Dermis microvascular lymphatic vessel endothelial cell (primary cell): Measurements from ENCODE around the gene PAH. TPM values are rescaled to one million over a fixed set of nuclear protein-coding genes. Genes with fewer than 3 reads are reported as not detected.

Experiments used
- DNase-seq, 2 donors: peaks; one replicate each; pipeline versions ENCODE4 v3.0.0 to v3.0.0-alpha.2; 2010; ENCODE audit warnings: low read depth in 2 of 2
- total RNA-seq: library from RNA; depleted of rRNA; stranded (reverse); fragments of >200 nt; gene quantifications from 2 replicates; pipeline ENCODE4 v1.2.1, GENCODE V29; 2014

PAH gene
- total RNA-seq, 1 donor from 2014 or later = not detected

- no peak for DNase-seq
Measured at GRCh38 chr12:102900389-102900788, 16.7 kb downstream of the PAH start.

- no peak for DNase-seq
Measured at GRCh38 chr12:102896067-102896466, 21.0 kb downstream of the PAH start.

GRCh38 chr12:102891756-102892155 is 25.3 kb downstream of the PAH start:
- no peak for DNase-seq

GRCh38 chr12:102888511-102888910 is 28.5 kb downstream of the PAH start:
- DNase-seq = no peak

- no peak for DNase-seq
Measured at GRCh38 chr12:102885043-102885932, 31.8 kb downstream of the PAH start.

GRCh38 chr12:102883204-102883799 is 33.7 kb downstream of the PAH start:
- DNase-seq = peak in 1 of 2 donors; percentile 8

GRCh38 chr12:102880783-102881182 is 36.3 kb downstream of the PAH start:
- DNase-seq = no peak

GRCh38 chr12:102879144-102879763 is 37.8 kb downstream of the PAH start:
- DNase-seq = peak in 1 of 2 donors; percentile 28

- no peak for DNase-seq
Measured at GRCh38 chr12:102876883-102877282, 40.2 kb downstream of the PAH start.

- DNase-seq = no peak
Measured at GRCh38 chr12:102874819-102875218, 42.2 kb downstream of the PAH start.

- DNase-seq = no peak
Measured at GRCh38 chr12:102873077-102873476, 44.0 kb downstream of the PAH start.

GRCh38 chr12:102871014-102871413 is 46.0 kb downstream of the PAH start:
- DNase-seq = no peak

- DNase-seq = no peak
Measured at GRCh38 chr12:102869571-102869970, 47.5 kb downstream of the PAH start.

GRCh38 chr12:102865821-102866615 is 51.0 kb downstream of the PAH start:
- DNase-seq = no peak

- DNase-seq = no peak
Measured at GRCh38 chr12:102862486-102862885, 54.6 kb downstream of the PAH start.

- DNase-seq = no peak
Measured at GRCh38 chr12:102851246-102851645, 65.8 kb downstream of the PAH start.

- no peak for DNase-seq
Measured at GRCh38 chr12:102849722-102850447, 67.2 kb downstream of the PAH start.

GRCh38 chr12:102848832-102849231 is 68.2 kb downstream of the PAH start:
- DNase-seq = no peak

- no peak for DNase-seq
Measured at GRCh38 chr12:102847131-102847530, 69.9 kb downstream of the PAH start.

GRCh38 chr12:102833687-102834441 is 83.2 kb downstream of the PAH start:
- DNase-seq = no peak
